GM12878 (cell line): ENCODE results near the gene PTK6. TPM values are rescaled to one million over a fixed set of nuclear protein-coding genes. Genes with fewer than 3 reads are reported as not detected.

Experiments
- ATF2 ChIP-seq: IDR thresholded peaks from 2 replicates; pipeline ENCODE4 v1.6.1; 2012; ENCODE audit warnings: low read length, inconsistent platforms
- BCL11A ChIP-seq: IDR thresholded peaks from 2 replicates; pipeline ENCODE4 v1.6.1; 2011; ENCODE audit warnings: low read depth, low read length
- ELK1 ChIP-seq: IDR thresholded peaks from 2 replicates; pipeline ENCODE4 v1.6.1; 2012; ENCODE audit warnings: low read depth, low read length, improper control_type of control experiment
- EZH2 ChIP-seq: IDR thresholded peaks from 2 replicates; pipeline ENCODE4 v1.6.1; 2012; ENCODE audit warnings: low read depth, mild to moderate bottlenecking, control low read depth, inconsistent platforms, low read length, borderline replicate concordance; ENCODE audit not compliant: control insufficient read depth
- NFIC ChIP-seq: IDR thresholded peaks from 2 replicates; pipeline ENCODE4 v1.6.1; 2012; ENCODE audit warnings: low read depth, mild to moderate bottlenecking, inconsistent platforms, low read length, moderate library complexity
- NKRF ChIP-seq: fragments of 450-650 bp; conservative IDR thresholded peaks from 2 replicates; pipeline ENCODE4 v1.6.1; 2017; ENCODE audit warnings: mild to moderate bottlenecking, moderate library complexity
- PRDM15 ChIP-seq: fragments of 450-650 bp; formaldehyde crosslinking; IDR thresholded peaks from 2 replicates; pipeline ENCODE4 v1.4.0; 2020; ENCODE audit warnings: mild to moderate bottlenecking, moderate library complexity
- SIX5 ChIP-seq: IDR thresholded peaks from 2 replicates; pipeline ENCODE4 v1.6.1; 2011; ENCODE audit warnings: mild to moderate bottlenecking, low read depth, low read length, moderate library complexity; ENCODE audit not compliant: severe bottlenecking
- polyA plus RNA-seq, 11 experiments: library from polyadenylated mRNA; depleted of rRNA in 4 of 11; unstranded in 6 of 11; stranded (reverse) in 5 of 11; fragments of >200 nt; fragmentation: Nextera tagmentation in 4 of 11; fragmentation: Illumina TruSeq in 1 of 11; extraction: Ambion mirVana in 4 of 11; extraction: Trizol in 1 of 11; gene quantifications; 1 replicate in 1 of 11; 2 replicates in 10 of 11; pipeline versions ENCODE4 v1.2.1 to v1.2.3, GENCODE V29; 2011 to 2016; ENCODE audit warnings: inconsistent platforms in 2 of 11, missing spikeins in 2 of 11, low read depth in 1 of 11
- total RNA-seq, 4 experiments: library from RNA; depleted of rRNA in 3 of 4; stranded (reverse); fragments of >200 nt in 3 of 4; fragmentation: Illumina TruSeq in 1 of 4; extraction: Trizol in 1 of 4; gene quantifications; 2 replicates each; pipeline versions ENCODE4 v1.2.1 to v1.2.3, GENCODE V29; 2013 to 2021

PTK6 gene
- total and polyA plus RNA-seq, 10 of the 15 experiments (the other 5 are each of a cell fraction or from before 2014, with no cell fraction given), result 0.02 to 0.21 (median 0.09) TPM; not detected in 3

- no peak for TF ChIP-seq PRDM15 (CRISPR knock-in tag)
- no peak for TF ChIP-seq EZH2
- TF ChIP-seq NFIC, result no peak
- no peak for TF ChIP-seq ATF2
- no peak for TF ChIP-seq ELK1
- TF ChIP-seq BCL11A, result no peak
- no peak for TF ChIP-seq NKRF
- TF ChIP-seq SIX5, result no peak
- TF ChIP-seq, all 136 proteins: peak for 0
Measured at GRCh38 chr20:63487781-63488241, 49.4 kb downstream of the PTK6 start (continued).
